Nucleus accumbens (tissue), 56 donors: Measurements from ENCODE around the gene COX6A2.

Experiments
- DNase-seq, 56 donors: peaks; one replicate each; lab custom pipeline; 2025; lab: John Stamatoyannopoulos, UW

The COX6A2 gene

DNA sequence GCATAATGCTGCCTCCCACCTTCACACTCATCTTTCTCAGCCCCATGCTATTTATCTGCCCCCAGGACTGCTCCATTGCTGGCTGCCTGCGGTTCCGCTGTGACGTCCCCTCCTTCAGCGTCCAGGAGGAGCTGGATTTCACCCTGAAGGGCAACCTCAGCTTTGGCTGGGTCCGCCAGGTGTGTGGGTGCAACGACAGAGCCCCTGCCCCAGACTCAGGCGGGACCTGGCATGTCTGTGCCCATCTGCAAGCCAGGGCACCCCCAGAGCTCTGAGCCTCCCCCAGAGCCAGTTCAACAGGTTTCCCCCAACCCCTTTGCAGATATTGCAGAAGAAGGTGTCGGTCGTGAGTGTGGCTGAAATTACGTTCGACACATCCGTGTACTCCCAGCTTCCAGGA is 48.0 kb downstream of the COX6A2 start:
- DNase-seq, result no peak
